Measurements from ENCODE around the gene NXPH3. TPM values are rescaled to one million over a fixed set of nuclear protein-coding genes. Genes with fewer than 3 reads are reported as not detected.

Gene NXPH3
- total and polyA plus RNA-seq, 2 donors (not counting 3 experiments of a cell fraction or from before 2014, with no cell fraction given), result 1.7 to 2.0 TPM

- TF ChIP-seq MYC (IDR thresholded peaks at IDR 0.05; ENCODE audit: low read depth, low read length) (no peak), MAX (IDR thresholded peaks at IDR 0.05; ENCODE audit: insufficient read depth, insufficient read length) (no peak), POLR2A (IDR thresholded peaks at IDR 0.05; ENCODE audit: low read depth, low read length) (no peak), FOS (IDR thresholded peaks at IDR 0.05; ENCODE audit: borderline replicate concordance, insufficient read depth, low read length) (no peak), GATA2 (IDR thresholded peaks at IDR 0.05; ENCODE audit: insufficient read depth, insufficient read length, low read depth, low read length) (no peak), EZH2 (IDR thresholded peaks at IDR 0.05; ENCODE audit: borderline replicate concordance, low read depth, low read length, severe bottlenecking) (no peak), POLR2AphosphoS5 (IDR thresholded peaks at IDR 0.05; ENCODE audit: insufficient read depth, low read depth, low read length) (no peak), JUN (IDR thresholded peaks at IDR 0.05; ENCODE audit: borderline replicate concordance, insufficient read depth, insufficient read length, low read depth) (no peak), CTCF (IDR thresholded peaks at IDR 0.05; ENCODE audit: extremely low read depth in 1 of 2, insufficient read depth in 1 of 2, low read depth in 1 of 2, low read length in 2 of 2) (no peak)
- H3K4me3 ChIP-seq (replicated peaks in 1 of 3; ENCODE audit: insufficient read depth in 1 of 3, low read depth in 1 of 3, low read length in 3 of 3), result no peak overlapping the region
- intact Hi-C loops (cut with micrococcal nuclease), result no loop called here
- H3K36me3 ChIP-seq (ENCODE audit: control insufficient read depth in 2 of 2, extremely low read depth in 1 of 2, insufficient read depth in 2 of 2, low read length in 2 of 2), result no peaks in the 10 kb centered on the region
- H3K27me3 ChIP-seq (ENCODE audit: control insufficient read depth in 2 of 2, insufficient read depth in 2 of 2, low read length in 2 of 2), result no peaks in the 10 kb centered on the region
- H3K9ac ChIP-seq (replicated peaks; ENCODE audit: extremely low read depth, insufficient read depth, low read length), result no peak overlapping the region
- no TSS peak for BruUV-seq (replicated peaks)
- no peak for DNase-seq (ENCODE audit: low read depth, low spot score)
- dilution Hi-C loops (cut with MboI; ENCODE audit: extremely low pct_ligation_motif_present, low sequenced_read_pairs), result no loop called here
- H3K79me2 ChIP-seq (ENCODE audit: control insufficient read depth, insufficient read depth, low read length), result no peaks in the 10 kb centered on the region
- peaks cover 13% of the 10 kb centered on the region for H3K4me1 ChIP-seq (ENCODE audit: control insufficient read depth, extremely low read depth, insufficient read depth, low read length)
- no peaks in the 10 kb centered on the region for H3K9me3 ChIP-seq (replicated peaks; ENCODE audit: control insufficient read depth, insufficient read depth, low read length)
- no peaks in the 10 kb centered on the region for H3K9me1 ChIP-seq (replicated peaks; ENCODE audit: control insufficient read depth, extremely low read depth, insufficient read depth, low read length)
- H4K20me1 ChIP-seq (replicated peaks; ENCODE audit: control insufficient read depth, extremely low read depth, insufficient read depth, low read length), result no peaks in the 10 kb centered on the region
- CTCF ChIA-PET, result interaction anchor here (1.3 kb wide), 1 partner anchor 10 kb away, joined by 4 read pairs; no protein-coding TSS in a partner anchor
- H2AFZ ChIP-seq (ENCODE audit: low read depth, low read length), result no peak overlapping the region
- H3K4me2 ChIP-seq (ENCODE audit: insufficient read depth, low read length), result no peak overlapping the region
- POLR2A ChIA-PET, result no interaction called here
- no peak for FAIRE-seq
- no peak overlapping the region for H3K27ac ChIP-seq (ENCODE audit: insufficient read depth, low read depth, low read length)
Measured at GRCh38 chr17:49580055-49580721, 4.5 kb downstream of the NXPH3 start.

All from endothelial cell of umbilical vein (primary cell).